Measurements from ENCODE around the gene GRID2IP.

- no peak for TF ChIP-seq CTCF (optimal IDR thresholded peaks at IDR 0.05 in 1 of 3, IDR thresholded peaks at IDR 0.05 in 1 of 3, conservative IDR thresholded peaks at IDR 0.05 in 1 of 3; ENCODE audit: extremely low read depth in 1 of 3, insufficient read depth in 2 of 3, low read length in 3 of 3)
- no peak for TF ChIP-seq EZH2 (IDR thresholded peaks at IDR 0.05; ENCODE audit: low read length)
These were observed 16.6 kb upstream of the GRID2IP start for GRCh38 chr7:6567886-6568285.

Measured in keratinocyte (primary cell).